DLD1 (cell line): ENCODE measurements around the gene MICAL1.
"Not testable (repeated sequence)": the region's sequence is repeated elsewhere in the genome, so short reads cannot be mapped to it uniquely, and the experiment has no call there.

Source experiments
- in situ Hi-C: cut with HindIII; loops from 2 replicates; pipeline ENCODE4 v1.10.0; 2017; ENCODE audit warnings: low sequenced_read_pairs

MICAL1 gene

GRCh38 chr6:109477184-109477583, 21.6 kb upstream of the MICAL1 start:
- in situ Hi-C loops, result no loop called here

DNA sequence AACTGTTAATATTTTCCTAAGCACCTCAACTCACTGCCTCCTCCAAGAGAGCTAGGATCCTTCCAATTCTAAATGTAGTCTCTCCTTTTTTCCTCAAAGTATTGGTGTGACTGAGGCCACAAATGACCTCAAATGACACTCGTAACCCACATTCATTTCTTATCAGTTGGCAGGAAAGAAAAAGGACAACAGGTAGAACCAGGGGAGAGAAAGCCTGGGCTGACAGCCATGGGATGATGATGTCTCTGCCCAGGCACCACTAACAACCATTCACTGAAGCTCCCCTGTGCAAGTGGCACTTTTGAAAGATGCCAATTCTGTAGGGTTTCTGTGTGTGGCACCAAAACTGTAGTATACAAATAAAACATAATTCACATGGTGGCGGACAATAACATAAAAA, 20.1 kb upstream of the MICAL1 start:
- in situ Hi-C loops, result no loop called here

- in situ Hi-C loops, result no loop called here
These were observed 19.4 kb upstream of the MICAL1 start for GRCh38 chr6:109474995-109475394.

- in situ Hi-C loops, result no loop called here
These were observed 17.5 kb upstream of the MICAL1 start for GRCh38 chr6:109473120-109473519.

GRCh38 chr6:109472132-109472995, 16.8 kb upstream of the MICAL1 start:
- in situ Hi-C loops, result no loop called here

- in situ Hi-C loops, result no loop called here
These were observed 15.7 kb upstream of the MICAL1 start for GRCh38 chr6:109471105-109471810.

DNA sequence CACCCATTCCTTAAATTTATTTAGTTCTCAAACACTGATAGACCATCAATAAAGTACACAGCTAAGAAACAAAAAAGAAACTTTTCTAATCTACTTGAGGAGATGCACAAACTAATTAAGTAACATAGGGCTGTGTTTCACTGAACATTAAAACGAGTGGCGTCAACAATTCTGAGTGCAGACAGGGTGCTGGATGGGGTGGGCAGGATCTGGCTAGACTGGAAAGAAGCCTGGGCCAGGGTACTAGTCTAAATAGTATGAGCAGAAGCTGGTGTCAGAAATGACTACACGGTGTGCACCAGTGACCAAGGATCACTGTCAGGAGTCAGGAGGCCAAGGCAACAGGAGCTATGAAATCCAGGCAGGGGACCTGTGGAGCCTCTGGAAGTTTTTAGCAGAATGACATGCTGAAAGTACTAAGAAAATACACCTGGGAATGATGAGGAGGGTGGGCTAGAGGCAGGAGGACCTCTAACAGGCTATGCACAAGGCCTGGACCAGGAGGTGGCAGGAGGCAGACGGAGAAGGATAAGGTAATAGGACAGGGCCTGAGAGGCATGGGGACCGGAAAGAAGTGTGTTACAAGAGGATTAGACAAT, 14.1 kb upstream of the MICAL1 start:
- in situ Hi-C loops, result no loop called here

GRCh38 chr6:109467696-109468095, 12.1 kb upstream of the MICAL1 start:
- in situ Hi-C loops, result no loop called here

- in situ Hi-C loops, result no loop called here
These were observed 10.8 kb upstream of the MICAL1 start for GRCh38 chr6:109466212-109466923.

DNA sequence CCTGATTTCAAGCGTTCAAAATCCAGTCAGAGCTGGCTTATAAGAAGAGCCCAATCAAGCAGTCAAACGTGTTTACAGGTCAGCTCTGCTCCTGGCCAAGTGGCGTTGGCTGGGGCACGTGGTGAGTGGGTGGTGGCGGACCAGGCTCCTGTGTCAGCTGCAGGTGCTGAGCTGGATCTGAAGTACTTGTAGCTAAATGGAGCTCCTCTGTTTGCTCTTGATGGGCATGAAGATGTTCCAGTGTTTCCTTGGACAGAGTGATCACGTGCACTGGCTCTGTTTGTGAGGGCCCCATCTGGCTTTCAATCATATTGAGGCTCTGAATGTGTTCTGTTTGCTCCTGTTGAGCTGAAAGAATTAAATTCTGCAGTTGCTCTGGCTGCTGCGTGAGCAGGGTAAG, 10.2 kb upstream of the MICAL1 start:
- in situ Hi-C loops, result no loop called here

- in situ Hi-C loops, result no loop called here
These were observed 6.4 kb upstream of the MICAL1 start for GRCh38 chr6:109461733-109462526.

DNA sequence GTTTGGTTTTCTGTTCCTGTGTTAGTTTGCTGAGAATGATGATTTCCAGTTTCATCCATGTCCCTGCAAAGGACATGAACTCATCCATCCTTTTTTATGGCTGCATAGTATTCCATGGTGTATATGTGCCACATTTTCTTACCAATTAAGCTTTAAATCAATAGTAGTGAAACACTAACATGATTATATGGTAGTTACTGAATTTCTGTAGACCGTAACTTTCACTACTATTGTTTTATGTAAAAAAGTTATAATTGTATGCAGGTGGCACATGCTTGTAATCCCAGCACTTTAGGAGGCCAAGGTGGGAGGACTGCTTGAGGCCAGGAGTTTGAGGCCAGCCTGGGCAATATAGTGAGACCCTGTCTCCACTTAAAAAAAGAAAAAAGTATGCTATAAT, 5.6 kb upstream of the MICAL1 start:
- in situ Hi-C loops, result not testable (repeated sequence)

DNA sequence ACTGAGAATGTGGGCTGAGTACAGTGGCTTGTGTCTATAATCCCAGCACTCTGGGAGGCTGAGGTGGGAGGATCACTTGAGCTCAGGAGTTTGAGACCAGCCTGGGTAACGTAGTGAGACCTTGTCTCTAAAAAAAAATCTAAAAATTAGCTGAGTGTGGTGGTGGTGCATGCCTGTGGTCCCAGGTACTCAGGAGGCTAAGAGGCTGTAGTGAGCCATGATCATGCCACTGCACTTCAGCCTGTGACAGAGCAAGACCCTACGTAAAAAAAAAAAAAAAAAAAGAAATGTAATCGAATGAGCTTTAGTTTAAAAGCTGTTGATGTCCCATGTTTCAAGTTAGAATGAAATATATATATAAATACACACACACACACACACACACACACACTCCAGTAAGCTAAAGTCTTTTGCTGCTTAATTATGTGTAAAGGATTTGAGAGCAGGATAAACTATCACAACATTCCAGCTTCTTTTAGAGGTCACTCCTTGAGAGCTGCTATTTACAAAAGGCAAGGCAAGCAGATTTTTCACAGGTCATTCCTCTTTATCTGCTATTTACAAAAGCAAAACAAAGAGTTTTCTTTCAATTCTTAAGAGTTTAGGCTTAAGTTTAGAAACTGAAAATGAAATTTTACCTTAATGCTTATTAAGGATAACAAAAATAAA, 4.7 kb upstream of the MICAL1 start:
- in situ Hi-C loops, result no loop called here

- in situ Hi-C loops, result no loop called here
These were observed 3.4 kb upstream of the MICAL1 start for GRCh38 chr6:109458774-109459531.

DNA sequence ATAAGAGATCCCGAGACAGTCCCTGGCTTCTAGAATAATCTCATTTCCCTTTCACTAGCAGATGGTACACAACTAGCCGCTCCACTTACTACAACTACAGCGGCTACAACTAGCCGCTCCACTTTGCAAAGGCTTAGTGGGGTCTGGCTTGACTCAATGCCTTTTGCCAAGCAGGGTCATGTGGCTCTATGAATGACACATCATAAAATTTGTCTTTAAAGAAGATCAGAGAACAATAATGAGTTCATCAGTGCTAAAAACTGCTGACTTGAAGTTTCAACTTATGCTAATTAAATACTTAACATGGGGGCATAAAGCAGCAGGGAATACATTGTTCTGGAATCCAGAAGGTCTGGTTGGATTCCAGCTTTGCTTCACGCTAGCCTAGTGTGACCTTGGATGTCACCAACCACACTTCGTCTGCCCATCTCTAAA, 2.0 kb upstream of the MICAL1 start:
- in situ Hi-C loops, result no loop called here

- in situ Hi-C loops, result no loop called here
These were observed 1.4 kb upstream of the MICAL1 start for GRCh38 chr6:109456710-109457561.

DNA sequence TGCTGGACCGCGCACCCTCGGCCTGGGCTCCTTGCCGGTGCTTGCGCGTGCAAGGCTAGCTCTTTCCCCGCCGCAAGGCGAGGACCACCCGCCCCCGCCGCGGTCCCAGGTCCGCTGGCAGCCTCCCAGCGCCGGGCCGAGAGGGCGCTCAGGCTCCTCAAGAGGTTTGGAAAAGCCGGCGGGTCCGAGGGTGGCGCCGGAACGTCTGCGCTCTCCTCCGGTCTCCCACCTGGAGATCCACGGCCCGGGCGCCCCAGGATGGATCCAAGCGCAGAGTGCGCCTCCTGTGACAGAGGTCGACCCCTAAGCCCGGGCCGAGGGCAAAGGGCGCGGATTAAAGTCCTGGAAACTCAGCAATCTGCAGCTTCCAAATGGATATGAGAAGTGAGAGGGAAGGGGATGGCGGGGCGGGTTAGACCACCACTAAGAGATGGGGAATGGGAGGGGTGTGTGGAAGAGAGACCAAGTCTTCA, 575 bp upstream of the MICAL1 start:
- in situ Hi-C loops, result no loop called here
